Neuronal stem cell (in vitro differentiated cells): ENCODE measurements around the gene SPPL3.
A peak's percentile ranks its signal among the peaks of the same experiment; 100 is the strongest.

ENCODE experiments used
- DNase-seq: peaks from one replicate; pipeline ENCODE4 v3.0.0-alpha.2; 2013; ENCODE audit warnings: low spot score
- H2AFZ ChIP-seq: one replicate; pipeline ENCODE4 v1.6.1; 2013; ENCODE audit warnings: mild to moderate bottlenecking, low read length, inconsistent platforms
- H2AK5ac ChIP-seq: 2 replicates; pipeline ENCODE4 v1.6.1; 2013; ENCODE audit warnings: low read depth, mild to moderate bottlenecking, inconsistent platforms, low read length, moderate library complexity, mixed read lengths
- H2BK120ac ChIP-seq: 2 replicates; pipeline ENCODE4 v1.6.1; 2013; ENCODE audit warnings: low read depth, mild to moderate bottlenecking, inconsistent platforms, low read length, moderate library complexity, mixed read lengths
- H2BK12ac ChIP-seq: one replicate; pipeline ENCODE4 v1.6.1; 2013; ENCODE audit warnings: low read length, inconsistent platforms
- H2BK15ac ChIP-seq: 2 replicates; pipeline ENCODE4 v1.6.1; 2013; ENCODE audit warnings: mild to moderate bottlenecking, low read length, inconsistent platforms, mixed read lengths
- H2BK5ac ChIP-seq: one replicate; pipeline ENCODE4 v1.6.1; 2013; ENCODE audit warnings: inconsistent platforms, mild to moderate bottlenecking, low read length, moderate library complexity
- H3K14ac ChIP-seq: one replicate; pipeline ENCODE4 v1.6.1; 2013; ENCODE audit warnings: low read length, inconsistent platforms
- H3K18ac ChIP-seq: 2 replicates; pipeline ENCODE4 v1.6.1; 2013; ENCODE audit warnings: low read length, inconsistent platforms
- H3K23ac ChIP-seq: 2 replicates; pipeline ENCODE4 v1.6.1; 2013; ENCODE audit warnings: low read depth, mild to moderate bottlenecking, mixed read lengths, low read length, inconsistent platforms; ENCODE audit not compliant: poor library complexity
- H3K27ac ChIP-seq: replicated peaks from 3 replicates; pipeline ENCODE4 v1.5.1; 2013; ENCODE audit warnings: low read length, inconsistent platforms
- H3K27me3 ChIP-seq, 3 experiments: 2 replicates each; pipeline ENCODE4 v1.6.1; 2013; ENCODE audit warnings: low read length in 3 of 3, mild to moderate bottlenecking in 2 of 3, inconsistent platforms in 1 of 3, low read depth in 1 of 3, mixed read lengths in 1 of 3, moderate library complexity in 1 of 3; ENCODE audit not compliant: control insufficient read depth in 3 of 3, insufficient read depth in 3 of 3
- H3K36me3 ChIP-seq, 2 donors: replicated peaks in 1 of 2; 2 replicates each; pipeline ENCODE4 v1.6.1; 2013; ENCODE audit warnings: low read length in 2 of 2; ENCODE audit not compliant: control insufficient read depth in 2 of 2, insufficient read depth in 2 of 2
- H3K4ac ChIP-seq: 2 replicates; pipeline ENCODE4 v1.6.1; 2013; ENCODE audit warnings: inconsistent platforms, mild to moderate bottlenecking, low read length, moderate library complexity
- H3K4me1 ChIP-seq, 2 donors: 1 replicate in 1 of 2; 2 replicates in 1 of 2; pipeline ENCODE4 v1.6.1; 2013; ENCODE audit warnings: low read length in 2 of 2, low read depth in 1 of 2; ENCODE audit not compliant: control insufficient read depth in 2 of 2, insufficient read depth in 1 of 2
- H3K4me2 ChIP-seq: one replicate; pipeline ENCODE4 v1.6.1; 2013; ENCODE audit warnings: mild to moderate bottlenecking, low read length, inconsistent platforms; ENCODE audit not compliant: insufficient read depth, poor library complexity, severe bottlenecking
- H3K4me3 ChIP-seq, 2 donors: 2 replicates each; pipeline ENCODE4 v1.5.1; 2013; ENCODE audit warnings: low read length in 2 of 2, mild to moderate bottlenecking in 2 of 2, inconsistent platforms in 1 of 2, moderate library complexity in 1 of 2
- H3K79me1 ChIP-seq: one replicate; pipeline ENCODE4 v1.6.1; 2013; ENCODE audit warnings: low read depth, mild to moderate bottlenecking, inconsistent platforms, low read length, moderate library complexity
- H3K9ac ChIP-seq: one replicate; pipeline ENCODE4 v1.6.1; 2013; ENCODE audit warnings: mild to moderate bottlenecking, low read depth, low read length, inconsistent platforms; ENCODE audit not compliant: poor library complexity
- H3K9me3 ChIP-seq, 2 donors: replicated peaks in 1 of 2; 2 replicates each; pipeline versions ENCODE3 to v1.6.1; 2013; ENCODE audit warnings: low read length in 2 of 2, mild to moderate bottlenecking in 2 of 2, inconsistent platforms in 1 of 2, low read depth in 1 of 2, mixed read lengths in 1 of 2, moderate library complexity in 1 of 2; ENCODE audit not compliant: control insufficient read depth in 2 of 2, insufficient read depth in 1 of 2
- H4K8ac ChIP-seq: one replicate; pipeline ENCODE4 v1.6.1; 2013; ENCODE audit warnings: low read depth, mild to moderate bottlenecking, inconsistent platforms, low read length, moderate library complexity
- H4K91ac ChIP-seq: one replicate; pipeline ENCODE4 v1.6.1; 2013; ENCODE audit warnings: low read length, low read depth, mild to moderate bottlenecking, inconsistent platforms; ENCODE audit not compliant: poor library complexity
- WGBS, 2 donors: extraction: QIAGEN DNeasy Blood & Tissue Kit; methylation state at CpG; one replicate each; pipeline ENCODE4 v1.1.7; 2013; ENCODE audit warnings: missing lambda C conversion rate in 2 of 2, mixed read lengths in 1 of 2; ENCODE audit not compliant: insufficient read length in 2 of 2, insufficient replicate concordance in 1 of 2; ENCODE audit errors: extremely low coverage in 2 of 2; 5-methylcytosine and 5-hydroxymethylcytosine counted together

The SPPL3 gene

DNA sequence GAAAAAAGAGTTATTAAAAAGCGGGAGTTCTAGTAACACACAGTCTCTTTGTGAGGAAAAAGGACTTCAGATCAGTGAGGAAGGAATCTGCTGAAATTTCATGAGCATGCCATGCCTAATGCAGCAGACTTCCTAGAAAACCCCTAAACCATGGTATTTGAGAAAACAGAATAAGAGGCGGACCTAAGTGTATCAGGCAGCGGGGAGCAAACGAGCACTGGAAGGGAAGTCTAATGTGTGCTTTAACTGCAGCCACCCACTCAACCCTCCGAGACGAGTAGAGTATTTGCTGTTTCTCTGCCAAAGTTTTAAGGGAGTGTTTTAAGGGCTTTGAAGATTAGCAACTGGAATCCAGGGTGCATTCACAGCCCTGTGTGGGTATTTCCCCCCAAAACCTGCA is 142.1 kb downstream of the SPPL3 start:
- Histone ChIP-seq H3K18ac (no peak overlapping the region), H3K4me1 (peaks cover 5 to 9% of the 10 kb centered on the region in 2 donors), H3K4ac (no peak overlapping the region), H3K27ac (no peak overlapping the region), H2AK5ac (no peak overlapping the region), H2BK15ac (no peak overlapping the region), H3K36me3 (peaks cover 22 to 73% of the 10 kb centered on the region in 2 donors), H3K4me2 (no peak overlapping the region), H3K14ac (no peak overlapping the region), H2AFZ (no peak overlapping the region), H3K79me1 (no peaks in the 10 kb centered on the region), H3K23ac (no peak overlapping the region), H2BK12ac (no peak overlapping the region), H3K4me3 (no peak overlapping the region), H3K27me3 (no peaks in the 10 kb centered on the region), H3K9me3 (no peaks in the 10 kb centered on the region), H2BK5ac (no peak overlapping the region), H2BK120ac (no peak overlapping the region), H4K8ac (no peak overlapping the region), H4K91ac (no peak overlapping the region), H3K9ac (no peak overlapping the region)
- DNase-seq, result no peak
- no CpG with 5 or more reads among the region's 6 CpGs for WGBS, 2 donors

DNA sequence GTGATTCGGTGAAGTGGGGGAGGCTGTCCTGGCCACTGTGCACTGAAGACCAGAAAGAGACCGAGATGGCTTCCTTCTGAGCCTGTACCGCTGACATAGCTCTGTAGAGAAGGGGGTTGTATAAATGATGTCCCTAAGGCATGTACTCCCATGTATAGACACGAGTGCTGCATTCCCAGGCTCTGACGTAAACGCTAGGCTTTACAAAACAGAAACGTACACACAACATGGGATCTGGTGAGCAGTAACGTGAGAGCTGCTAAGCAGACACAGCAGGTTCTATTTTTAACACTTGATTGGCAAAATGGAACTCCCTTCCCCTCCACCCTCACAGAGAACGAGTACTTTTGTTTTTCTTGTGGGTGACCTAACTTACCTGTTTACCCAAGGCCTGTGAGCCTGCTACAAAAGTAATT is 142.6 kb downstream of the SPPL3 start:
- H4K8ac ChIP-seq, result no peak overlapping the region
- H2AFZ ChIP-seq, result no peak overlapping the region
- H2BK15ac ChIP-seq, result no peak overlapping the region
- no peaks in the 10 kb centered on the region for H3K27me3 ChIP-seq
- H4K91ac ChIP-seq, result no peak overlapping the region
- H3K4me3 ChIP-seq, result no peak overlapping the region
- H2BK5ac ChIP-seq, result no peak overlapping the region
- H3K9me3 ChIP-seq, result no peaks in the 10 kb centered on the region
- no peak overlapping the region for H3K9ac ChIP-seq
- no peak overlapping the region for H3K23ac ChIP-seq
- H3K4me2 ChIP-seq, result no peak overlapping the region
- WGBS, 2 donors, result no CpG with 5 or more reads among the region's 9 CpGs
- no peak overlapping the region for H2BK12ac ChIP-seq
- no peak overlapping the region for H2BK120ac ChIP-seq
- no peak overlapping the region for H3K18ac ChIP-seq
- H3K36me3 ChIP-seq, result peaks cover 16 to 68% of the 10 kb centered on the region in 2 donors
- H3K27ac ChIP-seq, result no peak overlapping the region
- peaks cover 5 to 9% of the 10 kb centered on the region in 2 donors for H3K4me1 ChIP-seq
- no peak overlapping the region for H3K14ac ChIP-seq
- no peaks in the 10 kb centered on the region for H3K79me1 ChIP-seq
- DNase-seq, result no peak
- H2AK5ac ChIP-seq, result no peak overlapping the region
- H3K4ac ChIP-seq, result no peak overlapping the region

DNA sequence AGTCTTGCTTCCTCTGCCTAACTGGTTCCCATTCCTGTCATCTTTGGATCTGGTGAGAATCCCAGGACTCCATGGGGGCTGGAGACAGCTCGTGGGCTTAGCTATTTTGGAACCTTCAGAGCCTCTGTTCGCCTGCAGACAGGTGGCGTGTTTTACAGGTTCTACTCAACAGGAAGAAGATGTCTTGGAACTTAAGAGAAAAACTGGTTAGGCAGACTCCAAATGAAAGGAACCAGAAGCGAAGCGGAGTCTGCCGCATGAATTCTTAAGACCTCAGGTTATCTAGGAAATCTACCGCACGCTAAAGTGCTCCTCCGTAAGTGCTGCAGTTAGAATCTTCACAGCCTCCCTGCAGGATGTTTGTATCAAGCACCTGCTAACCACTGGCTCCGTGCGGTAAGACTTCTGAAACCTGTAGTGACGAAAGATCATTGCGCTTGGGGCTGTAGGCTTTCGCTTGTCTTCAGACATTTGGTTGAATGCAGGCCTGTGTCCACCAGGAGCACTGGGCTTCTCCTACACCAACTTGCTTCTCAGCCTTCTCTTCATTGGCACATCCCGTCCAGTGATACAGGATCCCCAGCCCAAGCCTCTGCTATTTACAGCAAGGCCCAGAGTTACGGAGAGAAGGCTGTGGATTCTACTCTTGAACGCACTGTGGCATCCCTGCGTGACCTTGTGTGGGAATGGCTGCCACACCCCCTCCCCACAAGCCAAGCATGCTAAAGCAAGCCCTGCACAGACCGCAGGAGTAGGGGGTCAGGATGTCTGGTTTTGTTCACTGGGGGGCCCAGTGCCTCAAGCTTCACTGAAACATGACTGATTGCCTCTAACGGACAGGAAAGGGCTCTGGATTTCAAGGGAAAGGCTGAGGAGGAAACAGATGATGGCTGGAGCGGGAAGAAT is 143.6 kb downstream of the SPPL3 start:
- Histone ChIP-seq H4K8ac (no peak overlapping the region), H2BK5ac (peak overlapping the region; percentile 2), H3K79me1 (no peaks in the 10 kb centered on the region), H3K9me3 (no peaks in the 10 kb centered on the region), H3K36me3 (peaks cover 8 to 59% of the 10 kb centered on the region in 2 donors), H3K18ac (no peak overlapping the region), H3K4me2 (no peak overlapping the region), H2BK12ac (no peak overlapping the region), H2BK120ac (no peak overlapping the region), H2BK15ac (no peak overlapping the region), H3K23ac (peak overlapping the region; percentile 32), H3K27me3 (no peaks in the 10 kb centered on the region), H3K14ac (no peak overlapping the region), H3K27ac (no peak overlapping the region), H3K9ac (no peak overlapping the region), H2AFZ (no peak overlapping the region), H3K4me3 (no peak overlapping the region), H3K4ac (no peak overlapping the region), H3K4me1 (peaks cover 5 to 9% of the 10 kb centered on the region in 2 donors), H2AK5ac (no peak overlapping the region), H4K91ac (no peak overlapping the region)
- DNase-seq, result no peak
- WGBS, 2 donors, result no CpG with 5 or more reads among the region's 21 CpGs

DNA sequence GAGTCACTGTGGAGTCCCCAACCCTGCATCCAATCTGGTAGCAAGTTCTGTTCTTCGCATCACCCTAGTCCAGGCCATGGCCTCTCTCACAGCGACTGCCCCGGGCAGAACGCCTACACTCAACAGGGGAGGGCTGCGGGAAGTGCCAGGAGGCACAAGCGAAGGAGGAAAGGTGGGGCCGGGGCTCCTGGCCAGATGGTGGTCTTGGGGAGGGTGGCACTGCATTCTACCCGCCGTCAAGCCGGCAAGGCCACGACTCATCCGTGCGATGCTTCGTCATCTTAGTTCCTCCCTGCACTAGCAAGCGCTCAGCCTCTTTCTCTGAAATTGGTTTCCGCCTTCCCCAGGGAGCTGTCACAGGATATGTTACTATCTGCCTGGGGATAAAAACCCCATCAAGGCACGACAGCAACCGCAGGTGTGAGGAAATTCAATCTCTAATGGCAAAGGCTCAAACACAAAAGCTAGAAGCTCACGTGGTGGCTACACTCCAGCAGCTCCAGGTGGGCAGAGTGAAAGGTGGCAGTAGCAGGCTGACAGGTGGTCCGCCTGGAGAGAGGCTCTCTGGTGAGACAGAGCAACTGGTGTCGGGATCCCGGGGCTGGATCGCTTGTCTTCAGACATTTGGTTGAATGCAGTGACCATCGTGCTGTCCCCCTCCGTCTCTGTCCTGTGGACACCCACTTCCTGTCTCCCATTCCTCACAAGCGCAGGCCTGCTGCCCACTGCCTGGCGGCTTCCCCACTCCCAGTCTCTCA is 144.4 kb downstream of the SPPL3 start:
- H3K4me1 ChIP-seq, result peaks cover 5 to 9% of the 10 kb centered on the region in 2 donors
- H3K4me2 ChIP-seq, result no peak overlapping the region
- DNase-seq, result no peak
- H3K79me1 ChIP-seq, result no peaks in the 10 kb centered on the region
- WGBS, 2 donors, result no CpG with 5 or more reads among the region's 27 CpGs
- H2BK5ac ChIP-seq, result peak overlapping the region; percentile 2
- no peaks in the 10 kb centered on the region for H3K27me3 ChIP-seq
- no peak overlapping the region for H3K14ac ChIP-seq
- H3K4ac ChIP-seq, result no peak overlapping the region
- H3K18ac ChIP-seq, result no peak overlapping the region
- no peak overlapping the region for H2BK120ac ChIP-seq
- H3K4me3 ChIP-seq, result no peak overlapping the region
- H3K36me3 ChIP-seq, result peaks cover 8 to 50% of the 10 kb centered on the region in 2 donors
- H2AK5ac ChIP-seq, result no peak overlapping the region
- H3K23ac ChIP-seq, result peak overlapping the region; percentile 32
- no peak overlapping the region for H3K9ac ChIP-seq
- no peak overlapping the region for H3K27ac ChIP-seq
- no peak overlapping the region for H2AFZ ChIP-seq
- no peak overlapping the region for H2BK15ac ChIP-seq
- no peak overlapping the region for H4K8ac ChIP-seq
- no peaks in the 10 kb centered on the region for H3K9me3 ChIP-seq
- no peak overlapping the region for H4K91ac ChIP-seq
- no peak overlapping the region for H2BK12ac ChIP-seq
